Femur (tissue), 1 donor: ENCODE measurements around the gene USP17L21.
"Not testable (repeated sequence)": the region's sequence is repeated elsewhere in the genome, so short reads cannot be mapped to it uniquely, and the experiment has no call there.

ENCODE experiments used
- DNase-seq: peaks from one replicate; pipeline ENCODE4 v3.0.0-alpha.2; 2017

Gene USP17L21, protein sequence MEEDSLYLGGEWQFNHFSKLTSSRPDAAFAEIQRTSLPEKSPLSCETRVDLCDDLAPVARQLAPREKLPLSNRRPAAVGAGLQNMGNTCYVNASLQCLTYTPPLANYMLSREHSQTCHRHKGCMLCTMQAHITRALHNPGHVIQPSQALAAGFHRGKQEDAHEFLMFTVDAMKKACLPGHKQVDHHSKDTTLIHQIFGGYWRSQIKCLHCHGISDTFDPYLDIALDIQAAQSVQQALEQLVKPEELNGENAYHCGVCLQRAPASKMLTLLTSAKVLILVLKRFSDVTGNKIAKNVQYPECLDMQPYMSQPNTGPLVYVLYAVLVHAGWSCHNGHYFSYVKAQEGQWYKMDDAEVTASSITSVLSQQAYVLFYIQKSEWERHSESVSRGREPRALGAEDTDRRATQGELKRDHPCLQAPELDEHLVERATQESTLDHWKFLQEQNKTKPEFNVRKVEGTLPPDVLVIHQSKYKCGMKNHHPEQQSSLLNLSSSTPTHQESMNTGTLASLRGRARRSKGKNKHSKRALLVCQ

DNA sequence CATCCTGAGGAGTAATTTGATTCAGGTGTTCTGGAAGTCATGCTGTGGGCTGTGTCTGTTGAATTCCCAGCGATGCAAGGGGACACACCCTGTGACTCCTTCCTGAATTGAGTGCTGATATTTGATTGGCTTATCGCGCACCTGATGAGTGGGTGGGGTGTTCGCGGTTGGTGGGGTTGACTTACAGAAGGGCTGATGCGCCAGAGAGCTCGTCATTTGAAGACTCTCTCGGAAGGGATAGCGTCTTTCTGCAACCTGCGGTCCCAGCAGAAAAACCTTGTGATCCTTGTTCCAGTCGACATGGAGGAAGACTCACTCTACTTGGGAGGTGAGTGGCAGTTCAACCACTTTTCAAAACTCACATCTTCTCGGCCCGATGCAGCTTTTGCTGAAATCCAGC is at the start of gene USP17L21:
USP17L21 (plus strand) TSS at position 301 of the 400 bp plus-strand sequence; CDS start at position 301, 0 bp downstream.
- not testable (repeated sequence) for DNase-seq

DNA sequence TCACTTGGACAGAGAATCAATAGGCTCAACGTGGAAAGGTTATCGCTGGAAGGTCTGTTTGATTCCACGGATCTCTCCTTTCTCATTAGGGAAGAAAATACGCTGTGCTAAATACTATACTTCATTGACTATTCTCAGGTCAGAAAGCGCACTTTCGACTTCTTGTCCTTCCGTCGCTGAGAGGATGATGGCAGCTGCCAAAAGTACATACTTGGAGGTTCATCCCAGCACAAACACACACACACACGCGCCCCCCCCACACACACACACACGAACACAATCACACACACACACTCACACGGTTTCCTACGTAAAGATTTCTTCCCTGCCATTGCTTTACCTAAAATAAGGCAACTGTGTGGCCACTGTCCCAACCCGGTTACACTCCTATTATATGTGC is 48.0 kb upstream of the USP17L21 start:
- DNase-seq = not testable (repeated sequence)

DNA sequence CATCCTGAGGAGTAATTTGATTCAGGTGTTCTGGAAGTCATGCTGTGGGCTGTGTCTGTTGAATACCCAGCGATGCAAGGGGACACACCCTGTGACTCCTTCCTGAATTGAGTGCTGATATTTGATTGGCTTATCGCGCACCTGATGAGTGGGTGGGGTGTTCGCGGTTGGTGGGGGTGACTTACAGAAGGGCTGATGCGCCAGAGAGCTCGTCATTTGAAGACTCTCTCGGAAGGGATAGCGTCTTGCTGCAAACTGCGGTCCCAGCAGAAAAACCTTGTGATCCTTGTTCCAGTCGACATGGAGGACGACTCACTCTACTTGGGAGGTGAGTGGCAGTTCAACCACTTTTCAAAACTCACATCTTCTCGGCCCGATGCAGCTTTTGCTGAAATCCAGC is 47.6 kb upstream of the USP17L21 start, which contains the start of gene USP17L11:
USP17L11 (plus strand) TSS at position 301 of the 400 bp plus-strand sequence; CDS start at position 301, 0 bp downstream.
- not testable (repeated sequence) for DNase-seq

DNA sequence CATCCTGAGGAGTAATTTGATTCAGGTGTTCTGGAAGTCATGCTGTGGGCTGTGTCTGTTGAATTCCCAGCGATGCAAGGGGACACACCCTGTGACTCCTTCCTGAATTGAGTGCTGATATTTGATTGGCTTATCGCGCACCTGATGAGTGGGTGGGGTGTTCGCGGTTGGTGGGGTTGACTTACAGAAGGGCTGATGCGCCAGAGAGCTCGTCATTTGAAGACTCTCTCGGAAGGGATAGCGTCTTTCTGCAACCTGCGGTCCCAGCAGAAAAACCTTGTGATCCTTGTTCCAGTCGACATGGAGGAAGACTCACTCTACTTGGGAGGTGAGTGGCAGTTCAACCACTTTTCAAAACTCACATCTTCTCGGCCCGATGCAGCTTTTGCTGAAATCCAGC is 42.8 kb upstream of the USP17L21 start, which contains the start of gene USP17L12:
USP17L12 (plus strand) TSS at position 301 of the 400 bp plus-strand sequence; CDS start at position 301, 0 bp downstream.
- DNase-seq = not testable (repeated sequence)

DNA sequence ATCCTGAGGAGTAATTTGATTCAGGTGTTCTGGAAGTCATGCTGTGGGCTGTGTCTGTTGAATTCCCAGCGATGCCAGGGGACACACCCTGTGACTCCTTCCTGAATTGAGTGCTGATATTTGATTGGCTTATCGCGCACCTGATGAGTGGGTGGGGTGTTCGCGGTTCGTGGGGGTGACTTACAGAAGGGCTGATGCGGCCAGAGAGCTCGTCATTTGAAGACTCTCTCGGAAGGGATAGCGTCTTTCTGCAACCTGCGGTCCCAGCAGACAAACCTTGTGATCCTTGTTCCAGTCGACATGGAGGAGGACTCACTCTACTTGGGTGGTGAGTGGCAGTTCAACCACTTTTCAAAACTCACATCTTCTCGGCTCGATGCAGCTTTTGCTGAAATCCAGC is 38.1 kb upstream of the USP17L21 start, which contains the start of gene USP17L13:
USP17L13 (plus strand) TSS at position 301 of the 400 bp plus-strand sequence; CDS start at position 301, 0 bp downstream.
- DNase-seq = not testable (repeated sequence)

DNA sequence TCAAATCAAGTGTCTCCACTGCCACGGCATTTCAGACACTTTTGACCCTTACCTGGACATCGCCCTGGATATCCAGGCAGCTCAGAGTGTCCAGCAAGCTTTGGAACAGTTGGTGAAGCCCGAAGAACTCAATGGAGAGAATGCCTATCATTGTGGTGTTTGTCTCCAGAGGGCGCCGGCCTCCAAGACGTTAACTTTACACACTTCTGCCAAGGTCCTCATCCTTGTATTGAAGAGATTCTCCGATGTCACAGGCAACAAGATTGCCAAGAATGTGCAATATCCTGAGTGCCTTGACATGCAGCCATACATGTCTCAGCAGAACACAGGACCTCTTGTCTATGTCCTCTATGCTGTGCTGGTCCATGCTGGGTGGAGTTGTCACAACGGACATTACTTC is 32.4 kb upstream of the USP17L21 start:
- DNase-seq = not testable (repeated sequence)

DNA sequence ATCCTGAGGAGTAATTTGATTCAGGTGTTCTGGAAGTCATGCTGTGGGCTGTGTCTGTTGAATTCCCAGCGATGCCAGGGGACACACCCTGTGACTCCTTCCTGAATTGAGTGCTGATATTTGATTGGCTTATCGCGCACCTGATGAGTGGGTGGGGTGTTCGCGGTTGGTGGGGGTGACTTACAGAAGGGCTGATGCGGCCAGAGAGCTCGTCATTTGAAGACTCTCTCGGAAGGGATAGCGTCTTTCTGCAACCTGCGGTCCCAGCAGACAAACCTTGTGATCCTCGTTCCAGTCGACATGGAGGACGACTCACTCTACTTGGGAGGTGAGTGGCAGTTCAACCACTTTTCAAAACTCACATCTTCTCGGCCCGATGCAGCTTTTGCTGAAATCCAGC is 28.6 kb upstream of the USP17L21 start, which contains the start of gene USP17L15:
USP17L15 (plus strand) TSS at position 301 of the 400 bp plus-strand sequence; CDS start at position 301, 0 bp downstream.
- DNase-seq = not testable (repeated sequence)

DNA sequence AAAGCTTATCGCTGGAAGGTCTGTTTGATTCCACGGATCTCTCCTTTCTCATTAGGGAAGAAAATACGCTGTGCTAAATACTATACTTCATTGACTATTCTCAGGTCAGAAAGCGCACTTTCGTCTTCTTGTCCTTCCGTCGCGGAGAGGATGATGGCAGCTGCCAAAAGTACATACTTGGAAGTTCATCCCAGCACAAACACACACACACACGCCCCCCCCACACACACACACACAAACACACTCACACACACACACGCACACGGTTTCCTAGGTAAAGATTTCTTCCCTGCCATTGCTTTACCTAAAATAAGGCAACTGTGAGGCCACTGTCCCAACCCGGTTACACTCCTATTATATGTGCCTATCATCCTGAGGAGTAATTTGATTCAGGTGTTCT is 24.2 kb upstream of the USP17L21 start:
- DNase-seq = not testable (repeated sequence)

DNA sequence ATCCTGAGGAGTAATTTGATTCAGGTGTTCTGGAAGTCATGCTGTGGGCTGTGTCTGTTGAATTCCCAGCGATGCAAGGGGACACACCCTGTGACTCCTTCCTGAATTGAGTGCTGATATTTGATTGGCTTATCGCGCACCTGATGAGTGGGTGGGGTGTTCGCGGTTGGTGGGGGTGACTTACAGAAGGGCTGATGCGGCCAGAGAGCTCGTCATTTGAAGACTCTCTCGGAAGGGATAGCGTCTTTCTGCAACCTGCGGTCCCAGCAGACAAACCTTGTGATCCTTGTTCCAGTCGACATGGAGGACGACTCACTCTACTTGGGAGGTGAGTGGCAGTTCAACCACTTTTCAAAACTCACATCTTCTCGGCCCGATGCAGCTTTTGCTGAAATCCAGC is 19.1 kb upstream of the USP17L21 start, which contains the start of gene USP17L17:
USP17L17 (plus strand) TSS at position 301 of the 400 bp plus-strand sequence; CDS start at position 301, 0 bp downstream.
- DNase-seq = not testable (repeated sequence)

DNA sequence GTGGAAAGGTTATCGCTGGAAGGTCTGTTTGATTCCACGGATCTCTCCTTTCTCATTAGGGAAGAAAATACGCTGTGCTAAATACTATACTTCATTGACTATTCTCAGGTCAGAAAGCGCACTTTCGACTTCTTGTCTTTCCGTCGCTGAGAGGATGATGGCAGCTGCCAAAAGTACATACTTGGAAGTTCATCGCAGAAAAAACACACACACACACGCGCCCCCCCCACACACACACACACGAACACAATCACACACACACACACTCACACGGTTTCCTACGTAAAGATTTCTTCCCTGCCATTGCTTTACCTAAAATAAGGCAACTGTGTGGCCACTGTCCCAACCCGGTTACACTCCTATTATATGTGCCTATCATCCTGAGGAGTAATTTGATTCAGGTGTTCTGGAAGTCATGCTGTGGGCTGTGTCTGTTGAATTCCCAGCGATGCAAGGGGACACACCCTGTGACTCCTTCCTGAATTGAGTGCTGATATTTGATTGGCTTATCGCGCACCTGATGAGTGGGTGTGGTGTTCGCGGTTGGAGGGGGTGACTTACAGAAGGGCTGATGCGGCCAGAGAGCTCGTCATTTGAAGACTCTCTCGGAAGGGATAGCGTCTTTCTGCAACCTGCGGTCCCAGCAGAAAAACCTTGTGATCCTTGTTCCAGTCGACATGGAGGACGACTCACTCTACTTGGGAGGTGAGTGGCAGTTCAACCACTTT is 14.6 kb upstream of the USP17L21 start, which contains the start of gene USP17L18:
USP17L18 (plus strand) TSS at position 678 of the 728 bp plus-strand sequence; CDS start at position 678, 0 bp downstream.
- DNase-seq = not testable (repeated sequence)

DNA sequence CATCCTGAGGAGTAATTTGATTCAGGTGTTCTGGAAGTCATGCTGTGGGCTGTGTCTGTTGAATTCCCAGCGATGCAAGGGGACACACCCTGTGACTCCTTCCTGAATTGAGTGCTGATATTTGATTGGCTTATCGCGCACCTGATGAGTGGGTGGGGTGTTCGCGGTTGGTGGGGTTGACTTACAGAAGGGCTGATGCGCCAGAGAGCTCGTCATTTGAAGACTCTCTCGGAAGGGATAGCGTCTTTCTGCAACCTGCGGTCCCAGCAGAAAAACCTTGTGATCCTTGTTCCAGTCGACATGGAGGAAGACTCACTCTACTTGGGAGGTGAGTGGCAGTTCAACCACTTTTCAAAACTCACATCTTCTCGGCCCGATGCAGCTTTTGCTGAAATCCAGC is 9.6 kb upstream of the USP17L21 start, which contains the start of gene USP17L19:
USP17L19 (plus strand) TSS at position 301 of the 400 bp plus-strand sequence; CDS start at position 301, 0 bp downstream.
- not testable (repeated sequence) for DNase-seq

DNA sequence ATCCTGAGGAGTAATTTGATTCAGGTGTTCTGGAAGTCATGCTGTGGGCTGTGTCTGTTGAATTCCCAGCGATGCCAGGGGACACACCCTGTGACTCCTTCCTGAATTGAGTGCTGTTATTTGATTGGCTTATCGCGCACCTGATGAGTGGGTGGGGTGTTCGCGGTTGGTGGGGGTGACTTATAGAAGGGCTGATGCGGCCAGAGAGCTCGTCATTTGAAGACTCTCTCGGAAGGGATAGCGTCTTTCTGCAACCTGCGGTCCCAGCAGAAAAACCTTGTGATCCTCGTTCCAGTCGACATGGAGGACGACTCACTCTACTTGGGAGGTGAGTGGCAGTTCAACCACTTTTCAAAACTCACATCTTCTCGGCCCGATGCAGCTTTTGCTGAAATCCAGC is 4.8 kb upstream of the USP17L21 start, which contains the start of gene USP17L20:
USP17L20 (plus strand) TSS at position 301 of the 400 bp plus-strand sequence; CDS start at position 301, 0 bp downstream.
- not testable (repeated sequence) for DNase-seq

DNA sequence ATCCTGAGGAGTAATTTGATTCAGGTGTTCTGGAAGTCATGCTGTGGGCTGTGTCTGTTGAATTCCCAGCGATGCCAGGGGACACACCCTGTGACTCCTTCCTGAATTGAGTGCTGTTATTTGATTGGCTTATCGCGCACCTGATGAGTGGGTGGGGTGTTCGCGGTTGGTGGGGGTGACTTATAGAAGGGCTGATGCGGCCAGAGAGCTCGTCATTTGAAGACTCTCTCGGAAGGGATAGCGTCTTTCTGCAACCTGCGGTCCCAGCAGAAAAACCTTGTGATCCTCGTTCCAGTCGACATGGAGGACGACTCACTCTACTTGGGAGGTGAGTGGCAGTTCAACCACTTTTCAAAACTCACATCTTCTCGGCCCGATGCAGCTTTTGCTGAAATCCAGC is 4.6 kb downstream of the USP17L21 start, which contains the start of gene USP17L22:
USP17L22 (plus strand) TSS at position 301 of the 400 bp plus-strand sequence; CDS start at position 301, 0 bp downstream.
- not testable (repeated sequence) for DNase-seq

DNA sequence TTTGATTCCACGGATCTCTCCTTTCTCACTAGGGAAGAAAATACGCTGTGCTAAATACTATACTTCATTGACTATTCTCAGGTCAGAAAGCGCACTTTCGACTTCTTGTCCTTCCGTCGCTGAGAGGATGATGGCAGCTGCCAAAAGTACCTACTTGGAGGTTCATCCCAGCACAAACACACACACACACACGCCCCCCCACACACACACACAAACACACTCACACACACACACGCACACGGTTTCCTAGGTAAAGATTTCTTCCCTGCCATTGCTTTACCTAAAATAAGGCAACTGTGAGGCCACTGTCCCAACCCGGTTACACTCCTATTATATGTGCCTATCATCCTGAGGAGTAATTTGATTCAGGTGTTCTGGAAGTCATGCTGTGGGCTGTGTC is 9.0 kb downstream of the USP17L21 start:
- DNase-seq = not testable (repeated sequence)
